AG09319 (cell line): ENCODE measurements around the gene SERPINB8.
"Not testable (repeated sequence)": the region's sequence is repeated elsewhere in the genome, so short reads cannot be mapped to it uniquely, and the experiment has no call there.

Source experiments
- DNase-seq: peaks from one replicate; pipeline ENCODE4 v3.0.0-alpha.2; 2010; ENCODE audit warnings: low read depth; ENCODE audit errors: extremely low read depth
- TF ChIP-seq, protein P1 (sequence below): IDR thresholded peaks from 2 replicates; pipeline ENCODE4 v1.5.1; 2011; ENCODE audit warnings: low read depth, mild to moderate bottlenecking, inconsistent platforms, low read length, moderate library complexity

Gene SERPINB8

DNA sequence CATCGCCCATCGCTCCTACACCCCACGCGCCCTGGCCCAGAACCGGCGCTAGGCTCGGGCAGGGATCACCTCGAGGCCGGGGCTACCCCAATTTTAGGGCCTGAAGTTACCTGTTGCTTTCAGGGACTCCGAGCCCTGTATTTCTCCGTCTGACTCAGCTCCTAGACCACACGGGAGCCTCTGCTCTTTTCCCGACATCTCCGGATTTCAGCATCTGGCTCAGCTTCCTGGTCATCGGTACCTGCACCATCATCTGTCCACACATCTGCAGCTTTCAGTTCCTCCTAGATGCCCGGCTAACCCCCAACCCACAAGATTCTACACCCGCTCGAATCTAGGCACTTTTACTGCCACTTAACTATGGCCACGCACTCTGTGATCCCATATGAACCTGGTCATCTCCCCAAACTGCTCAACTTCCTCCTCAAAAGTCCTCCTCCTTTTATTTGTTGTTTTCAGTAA lies 32.9 kb upstream of the SERPINB8 start:
- TF ChIP-seq, protein P1, sequence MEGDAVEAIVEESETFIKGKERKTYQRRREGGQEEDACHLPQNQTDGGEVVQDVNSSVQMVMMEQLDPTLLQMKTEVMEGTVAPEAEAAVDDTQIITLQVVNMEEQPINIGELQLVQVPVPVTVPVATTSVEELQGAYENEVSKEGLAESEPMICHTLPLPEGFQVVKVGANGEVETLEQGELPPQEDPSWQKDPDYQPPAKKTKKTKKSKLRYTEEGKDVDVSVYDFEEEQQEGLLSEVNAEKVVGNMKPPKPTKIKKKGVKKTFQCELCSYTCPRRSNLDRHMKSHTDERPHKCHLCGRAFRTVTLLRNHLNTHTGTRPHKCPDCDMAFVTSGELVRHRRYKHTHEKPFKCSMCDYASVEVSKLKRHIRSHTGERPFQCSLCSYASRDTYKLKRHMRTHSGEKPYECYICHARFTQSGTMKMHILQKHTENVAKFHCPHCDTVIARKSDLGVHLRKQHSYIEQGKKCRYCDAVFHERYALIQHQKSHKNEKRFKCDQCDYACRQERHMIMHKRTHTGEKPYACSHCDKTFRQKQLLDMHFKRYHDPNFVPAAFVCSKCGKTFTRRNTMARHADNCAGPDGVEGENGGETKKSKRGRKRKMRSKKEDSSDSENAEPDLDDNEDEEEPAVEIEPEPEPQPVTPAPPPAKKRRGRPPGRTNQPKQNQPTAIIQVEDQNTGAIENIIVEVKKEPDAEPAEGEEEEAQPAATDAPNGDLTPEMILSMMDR: no peak
- no peak for DNase-seq

DNA sequence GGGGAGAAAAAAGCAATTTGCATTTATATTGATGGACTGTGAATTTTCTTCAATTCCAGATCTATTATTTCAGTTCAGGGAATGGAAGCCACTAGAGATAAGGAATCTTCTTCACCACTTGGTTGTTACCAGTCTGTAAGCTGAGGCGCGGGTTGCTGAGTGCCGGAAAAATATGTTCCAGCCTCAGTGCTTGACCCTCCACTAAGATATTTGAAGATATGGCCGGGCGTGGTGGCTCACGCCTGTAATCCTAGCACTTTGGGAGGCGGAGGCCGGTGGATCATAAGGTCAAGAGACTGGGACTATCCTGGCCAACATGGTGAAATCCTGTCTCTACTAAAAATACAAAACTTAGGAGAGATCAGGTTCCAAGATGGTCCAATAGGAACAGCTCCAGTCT lies 29.9 kb upstream of the SERPINB8 start:
- no peak for DNase-seq
- TF ChIP-seq, protein P1: no peak

DNA sequence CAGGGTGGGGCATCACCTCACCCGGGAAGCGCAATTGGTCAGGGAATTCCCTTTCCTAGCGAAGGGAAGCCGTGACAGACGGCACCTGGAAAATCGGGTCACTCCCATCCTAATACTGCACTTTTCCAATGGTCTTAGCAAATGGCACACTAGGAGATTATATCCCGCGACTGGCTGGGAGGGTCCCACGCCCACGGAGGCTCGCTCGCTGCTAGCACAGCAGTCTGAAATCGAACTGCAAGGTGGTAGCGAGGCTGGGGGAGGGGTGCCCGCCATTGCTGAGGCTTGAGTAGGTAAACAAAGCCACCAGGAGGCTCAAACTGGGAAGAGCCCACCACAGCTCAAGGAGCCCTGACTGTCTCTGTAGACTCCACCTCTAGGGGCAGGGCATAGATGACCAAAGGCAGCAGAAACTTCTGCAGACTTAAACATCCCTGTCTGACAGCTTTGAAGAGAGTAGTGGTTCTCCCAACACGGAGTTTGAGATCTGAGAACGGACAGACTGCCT lies 29.3 kb upstream of the SERPINB8 start:
- DNase-seq: not testable (repeated sequence)

DNA sequence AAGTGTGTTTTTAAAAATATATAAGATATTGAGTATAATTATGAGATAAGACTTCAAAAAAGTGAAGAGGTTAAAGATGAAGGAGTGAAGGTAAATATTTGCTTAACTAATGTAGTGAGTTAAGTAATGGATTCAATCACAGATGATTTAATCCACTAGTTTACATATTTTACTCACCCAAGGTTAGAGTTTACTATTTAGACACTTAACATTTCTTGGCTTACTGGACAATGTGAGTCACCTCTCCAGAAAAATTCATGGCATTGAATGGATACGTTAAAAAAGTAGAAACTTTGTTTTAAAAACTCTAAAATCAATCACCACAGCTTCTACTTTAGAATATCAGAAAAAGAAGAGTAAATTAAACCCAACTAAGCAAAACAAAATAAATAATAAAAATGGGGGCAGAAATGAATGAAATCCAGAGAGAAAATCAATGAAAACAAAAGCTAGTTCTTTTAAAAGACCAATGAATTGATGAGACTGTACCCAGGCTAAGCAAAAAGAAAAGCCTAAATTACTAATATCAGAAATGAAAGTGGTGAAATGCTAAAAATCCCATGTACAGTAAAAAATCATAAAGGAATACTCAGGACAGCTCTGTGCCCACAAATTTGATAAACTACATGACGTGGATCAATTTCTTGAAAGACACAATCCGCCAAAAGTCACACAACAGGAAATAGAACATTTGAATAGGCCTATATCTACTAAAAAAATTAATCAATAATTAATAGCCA lies 22.7 kb upstream of the SERPINB8 start:
- TF ChIP-seq, protein P1: no peak

DNA sequence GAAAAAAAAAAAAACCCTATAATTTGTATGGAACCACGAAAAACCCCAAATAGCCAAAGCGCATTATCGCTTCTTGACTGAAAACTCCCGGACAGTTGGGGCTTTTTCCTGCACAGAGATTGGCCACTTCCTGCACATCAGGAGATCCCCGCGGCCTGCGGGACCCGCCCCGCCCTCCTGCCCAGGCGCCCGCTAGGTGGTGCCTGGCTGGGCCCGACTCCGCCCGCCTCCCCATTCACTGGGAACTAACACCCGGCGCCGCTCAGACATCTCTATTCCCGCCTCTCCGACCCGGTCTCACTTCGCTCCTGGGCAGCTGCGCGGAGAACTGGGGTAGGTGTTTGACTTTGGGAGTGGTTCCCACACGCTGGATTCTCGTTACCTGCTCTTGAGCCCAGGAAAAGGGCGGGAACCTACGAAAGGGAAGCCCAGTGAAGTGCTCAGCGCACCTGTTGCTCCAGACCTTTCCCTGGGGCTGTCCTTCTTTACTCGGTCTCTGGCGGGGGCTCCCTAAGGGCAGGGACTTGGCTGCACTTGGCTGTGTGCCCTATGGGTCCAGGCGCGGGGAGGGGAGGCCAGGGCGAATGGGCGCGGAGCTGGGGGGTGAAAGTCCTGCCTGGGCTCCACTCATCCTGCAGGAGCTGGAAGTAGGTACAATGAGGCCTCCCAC lies 20.7 kb upstream of the SERPINB8 start, which contains the start of gene HMSD:
HMSD (plus strand) TSS at position 234 of the 670 bp plus-strand sequence. CDS start 4,155 bp downstream, outside the sequence.
- DNase-seq: no peak
- TF ChIP-seq, protein P1: peak; percentile 33

More for the DNA sequence above, 22.7 kb upstream of the SERPINB8 start:
- no peak for DNase-seq

DNA sequence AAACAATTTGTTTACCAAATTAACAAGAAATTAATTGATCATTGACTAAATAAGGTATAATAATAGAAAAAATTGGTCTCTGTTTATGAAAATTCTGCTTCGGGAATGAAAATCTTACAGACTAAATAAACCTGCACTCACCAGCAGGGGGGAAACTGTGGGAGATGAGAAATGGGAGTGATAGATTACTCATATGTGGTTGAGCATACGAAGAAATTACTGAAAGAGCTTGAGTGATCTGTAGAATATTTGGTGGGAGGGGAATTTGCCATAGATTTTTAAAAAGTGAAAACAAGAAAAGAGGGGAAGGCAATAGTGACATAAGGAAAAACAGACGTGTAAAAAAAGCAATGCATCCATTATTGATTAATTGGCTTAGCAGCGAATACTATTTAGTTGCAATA lies 18.6 kb upstream of the SERPINB8 start:
- DNase-seq: no peak
- TF ChIP-seq, protein P1: peak; percentile 7; the same call in 1 of the 2 replicates

DNA sequence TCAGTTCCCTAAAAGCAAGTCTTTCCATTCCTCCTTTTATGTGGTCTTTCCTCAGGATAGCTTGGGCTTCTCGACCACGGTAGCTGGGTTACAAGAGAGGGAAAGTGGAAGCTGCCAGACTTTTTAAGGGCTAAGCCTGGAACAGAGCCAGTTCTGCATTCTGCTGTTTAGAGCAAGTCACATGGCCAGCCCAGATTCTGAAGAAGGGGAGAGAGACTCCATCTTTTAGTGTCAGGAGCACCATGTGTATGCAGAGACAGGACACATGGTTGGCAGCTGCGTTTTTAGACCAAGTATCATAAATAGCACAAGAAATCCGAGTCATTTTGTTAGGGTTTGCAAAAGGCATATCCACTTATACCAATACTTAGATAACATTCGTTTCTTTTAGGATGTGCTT lies 16.1 kb upstream of the SERPINB8 start:
- TF ChIP-seq, protein P1: no peak
- DNase-seq: no peak
